LNCAP (cell line): ENCODE data around the gene GLB1L2.

Experiments
- TF ChIP-seq, protein P1 (sequence below): fragments of 450-650 bp; IDR thresholded peaks from 2 replicates; pipeline ENCODE4 v1.5.1; 2017; ENCODE audit warnings: mild to moderate bottlenecking

GLB1L2 gene

DNA sequence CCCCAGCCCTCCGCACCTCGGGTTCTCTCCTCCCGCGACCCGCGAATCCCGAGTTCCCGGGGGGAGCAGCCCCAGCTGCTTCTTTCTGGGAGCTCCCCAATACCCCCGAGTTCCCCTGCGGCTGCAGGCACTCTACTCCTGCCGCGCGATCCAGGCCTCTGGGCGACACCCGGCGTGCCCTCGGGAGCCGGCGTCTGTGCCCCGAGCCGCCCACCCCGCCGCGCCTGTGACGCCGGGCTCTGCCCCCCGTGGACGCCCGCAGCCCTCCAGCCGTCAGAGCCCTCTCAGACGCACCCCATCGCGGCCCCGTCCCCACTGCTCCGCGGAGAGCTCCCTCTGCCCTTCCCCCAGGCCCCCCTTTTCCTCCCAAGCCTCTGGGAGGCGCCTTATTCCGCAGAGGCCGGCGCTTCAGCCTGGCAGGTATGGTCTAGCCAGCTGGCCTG is 422 bp downstream of the GLB1L2 start:
- TF ChIP-seq, protein P1, sequence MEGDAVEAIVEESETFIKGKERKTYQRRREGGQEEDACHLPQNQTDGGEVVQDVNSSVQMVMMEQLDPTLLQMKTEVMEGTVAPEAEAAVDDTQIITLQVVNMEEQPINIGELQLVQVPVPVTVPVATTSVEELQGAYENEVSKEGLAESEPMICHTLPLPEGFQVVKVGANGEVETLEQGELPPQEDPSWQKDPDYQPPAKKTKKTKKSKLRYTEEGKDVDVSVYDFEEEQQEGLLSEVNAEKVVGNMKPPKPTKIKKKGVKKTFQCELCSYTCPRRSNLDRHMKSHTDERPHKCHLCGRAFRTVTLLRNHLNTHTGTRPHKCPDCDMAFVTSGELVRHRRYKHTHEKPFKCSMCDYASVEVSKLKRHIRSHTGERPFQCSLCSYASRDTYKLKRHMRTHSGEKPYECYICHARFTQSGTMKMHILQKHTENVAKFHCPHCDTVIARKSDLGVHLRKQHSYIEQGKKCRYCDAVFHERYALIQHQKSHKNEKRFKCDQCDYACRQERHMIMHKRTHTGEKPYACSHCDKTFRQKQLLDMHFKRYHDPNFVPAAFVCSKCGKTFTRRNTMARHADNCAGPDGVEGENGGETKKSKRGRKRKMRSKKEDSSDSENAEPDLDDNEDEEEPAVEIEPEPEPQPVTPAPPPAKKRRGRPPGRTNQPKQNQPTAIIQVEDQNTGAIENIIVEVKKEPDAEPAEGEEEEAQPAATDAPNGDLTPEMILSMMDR, result peak; percentile 42

DNA sequence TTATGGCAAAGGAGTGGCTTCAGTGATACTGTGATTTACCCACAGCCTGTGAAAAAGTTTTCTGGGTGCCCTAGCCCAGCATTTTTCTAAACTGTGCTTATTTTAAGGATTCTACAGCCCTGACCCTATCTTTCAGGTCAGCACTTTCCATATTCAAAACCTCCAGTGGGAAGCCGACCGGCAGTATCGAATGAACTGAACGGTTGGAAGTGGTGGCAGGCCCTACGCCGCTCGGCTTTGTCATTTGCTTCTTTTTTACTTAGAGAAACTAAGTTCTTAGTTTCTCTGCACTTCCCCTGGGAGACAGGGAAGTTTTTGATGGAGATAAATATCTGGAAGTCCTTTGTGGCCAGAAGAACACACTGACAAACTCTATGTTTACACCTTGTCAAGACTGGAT is 994 bp downstream of the GLB1L2 start:
- TF ChIP-seq, protein P1, result no peak

DNA sequence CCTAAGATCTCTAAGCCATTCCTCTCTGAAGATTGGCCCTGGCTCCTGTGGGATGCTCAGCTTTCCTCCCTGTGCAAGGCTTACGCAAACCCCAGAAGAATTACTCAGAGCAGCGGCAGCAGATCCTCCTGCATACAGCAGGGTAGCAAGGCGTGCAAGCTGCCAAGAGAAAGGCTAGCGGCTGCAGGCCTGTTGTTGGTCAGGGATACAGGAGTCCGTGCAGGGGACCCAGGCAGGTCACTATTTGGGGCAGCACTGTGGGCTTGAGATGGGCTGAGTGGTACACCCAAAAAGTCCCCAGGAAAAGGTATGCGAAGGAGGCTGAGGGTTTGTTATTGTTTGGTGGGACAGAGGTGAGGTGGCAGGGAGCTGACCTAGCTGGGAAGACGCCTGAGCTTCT is 1.5 kb downstream of the GLB1L2 start:
- TF ChIP-seq, protein P1, result no peak

GRCh38 chr11:134333946-134334345 is 2.2 kb downstream of the GLB1L2 start:
- TF ChIP-seq, protein P1, result no peak

DNA sequence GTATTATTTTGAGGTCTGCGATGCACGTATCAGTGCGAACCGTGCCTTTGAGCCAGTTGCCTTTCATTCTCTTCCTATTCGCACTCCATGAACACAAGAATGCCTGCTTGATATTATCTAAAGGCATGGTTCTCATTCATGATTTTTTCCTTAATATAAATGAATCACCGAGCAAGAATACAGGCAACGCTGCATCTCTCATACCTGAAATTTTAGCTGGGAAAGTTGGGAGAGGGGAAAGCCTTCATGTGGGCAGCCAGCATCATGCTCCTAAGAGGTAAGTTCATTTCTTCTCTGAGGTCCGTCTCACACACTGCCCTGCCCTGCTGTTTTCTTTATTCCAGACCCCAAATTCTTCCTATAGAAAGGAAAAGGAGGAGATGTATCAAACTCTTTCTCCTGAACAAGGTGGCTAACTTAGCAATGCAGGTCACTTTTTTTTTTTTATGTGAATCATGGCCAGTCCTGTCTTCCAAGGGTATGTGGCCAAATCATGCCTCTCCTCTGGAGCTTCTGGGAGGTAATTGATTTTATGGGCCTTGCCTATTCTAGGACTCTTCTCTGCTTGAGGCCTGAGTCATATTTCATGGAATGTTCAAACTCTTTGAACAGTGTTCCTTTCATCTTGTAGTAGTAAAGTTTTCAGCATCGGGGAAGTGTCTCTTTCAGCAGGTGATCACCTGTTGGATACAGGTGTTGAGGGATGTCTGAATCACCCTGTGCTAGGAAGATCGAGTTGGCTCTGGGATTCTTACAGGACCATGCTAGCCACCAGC is 3.2 kb downstream of the GLB1L2 start:
- TF ChIP-seq, protein P1, result no peak

- TF ChIP-seq, protein P1, result no peak
Measured at GRCh38 chr11:134337051-134337450, 5.3 kb downstream of the GLB1L2 start.

DNA sequence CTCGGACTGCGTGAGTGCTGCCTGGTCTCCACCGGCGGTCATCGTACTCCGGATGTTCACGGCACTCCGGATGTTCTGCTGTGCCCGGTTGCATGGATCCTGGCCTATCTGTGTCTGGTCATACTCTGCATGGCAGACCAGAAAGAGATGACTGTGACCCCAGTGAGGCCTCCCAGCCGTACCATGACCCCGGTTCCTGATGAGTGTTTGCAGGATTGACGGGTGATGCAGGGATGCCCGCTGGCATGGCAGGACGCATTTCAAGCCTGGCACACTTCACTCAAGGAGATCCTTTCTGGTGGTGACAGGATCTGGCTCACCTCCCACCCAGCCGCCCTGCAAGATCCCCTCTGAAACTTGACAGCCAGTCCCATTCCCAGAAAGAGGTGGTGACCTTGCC is 6.3 kb downstream of the GLB1L2 start:
- TF ChIP-seq, protein P1, result no peak
